ENCODE data around the gene EGR2. TPM values are rescaled to one million over a fixed set of nuclear protein-coding genes. Genes with fewer than 3 reads are reported as not detected.

The EGR2 gene
- total and polyA plus RNA-seq, 10 of the 15 experiments (the other 5 are each of a cell fraction or from before 2014, with no cell fraction given) = 8.3 to 56.5 (median 16.2) TPM

DNA sequence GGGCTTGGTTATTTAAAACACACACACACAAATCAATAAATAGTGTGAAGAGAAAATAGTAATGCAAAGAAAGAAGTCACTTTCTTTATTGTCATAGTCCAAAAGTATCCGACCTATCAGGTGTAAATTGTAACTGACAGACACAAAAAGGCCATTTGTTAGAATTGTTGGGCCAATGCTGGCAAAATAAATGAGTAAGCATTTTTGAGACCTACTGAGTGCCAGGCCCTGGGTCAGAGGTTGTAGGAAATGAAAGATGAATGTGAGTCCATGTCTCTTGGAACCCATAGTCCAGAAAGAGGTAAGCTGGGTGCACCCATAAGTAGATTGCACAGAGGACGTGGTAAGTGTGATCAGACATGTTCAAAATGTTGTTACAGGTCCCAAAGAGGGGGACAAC is 13.5 kb upstream of the EGR2 start:
- in situ Hi-C loops (cut with MboI) = no loop called here
- Histone ChIP-seq H3K36me3 (ENCODE audit: control insufficient read depth in 2 of 2, insufficient read depth in 2 of 2, low read length in 1 of 2) (no peaks in the 10 kb centered on the region), H3K27me3 (replicated peaks in 1 of 2; ENCODE audit: control insufficient read depth in 2 of 2, insufficient read depth in 2 of 2, low read length in 1 of 2) (no peaks in the 10 kb centered on the region), H3K4me2 (ENCODE audit: control insufficient read depth, insufficient read depth) (no peak overlapping the region), H3K9me3 (replicated peaks; ENCODE audit: control insufficient read depth, insufficient read depth, low read length) (no peaks in the 10 kb centered on the region), H2AFZ (ENCODE audit: control insufficient read depth, low read depth, low read length) (no peak overlapping the region), H3K9ac (ENCODE audit: control insufficient read depth, insufficient read depth, low read length) (no peak overlapping the region), H3K4me3 (no peak overlapping the region), H3K27ac (ENCODE audit: control insufficient read depth, insufficient read depth) (no peak overlapping the region), H4K20me1 (ENCODE audit: control insufficient read depth, insufficient read depth) (no peaks in the 10 kb centered on the region), H3K4me1 (ENCODE audit: control insufficient read depth, insufficient read depth, low read length) (peaks cover 7% of the 10 kb centered on the region; the same call in 1 of the 2 replicates), H3K79me2 (ENCODE audit: control insufficient read depth, insufficient read depth, low read length) (no peaks in the 10 kb centered on the region)
- ATAC-seq (no peak), DNase-seq (ENCODE audit: low read depth, low spot score) (no peak), FAIRE-seq (no peak)
- intact Hi-C loops (cut with micrococcal nuclease; ENCODE audit: unreplicated experiment) = no loop called here
- ChIA-PET RAD21 (ENCODE audit: unreplicated experiment) (interaction anchor here (0.6 to 2.4 kb wide), 2 partner anchors 254 to 392 kb away, joined by 3 to 7 read pairs; no protein-coding TSS in a partner anchor), SMC1A (ENCODE audit: uncharacterized antibody, unreplicated experiment) (interaction anchor here (0.7 to 2.2 kb wide), 5 partner anchors 13 to 317 kb away, joined by 3 to 8 read pairs (median 3); partner anchors contain the start of gene EGR2), POLR2A (interaction anchor here (0.9 to 1.5 kb wide), 2 partner anchors 13 to 14 kb away, joined by 3 to 5 read pairs; partner anchors contain the start of gene EGR2), CTCF (interaction anchor here (1.3 to 1.9 kb wide), 3 partner anchors 11 to 286 kb away, joined by 3 to 7 read pairs (median 6); no protein-coding TSS in a partner anchor)
- TF ChIP-seq KDM1A (IDR thresholded peaks at IDR 0.05; ENCODE audit: borderline replicate concordance) = no peak
- TF ChIP-seq STAT1 (conservative IDR thresholded peaks at IDR 0.05) = no peak
- no peak for TF ChIP-seq FOS (IDR thresholded peaks at IDR 0.05; ENCODE audit: borderline replicate concordance, extremely low read depth, insufficient read length)
- no peak for TF ChIP-seq EED (IDR thresholded peaks at IDR 0.05; ENCODE audit: low read depth)
- no peak for TF ChIP-seq BCL11A (IDR thresholded peaks at IDR 0.05; ENCODE audit: low read depth, low read length)
- TF ChIP-seq, protein P1, sequence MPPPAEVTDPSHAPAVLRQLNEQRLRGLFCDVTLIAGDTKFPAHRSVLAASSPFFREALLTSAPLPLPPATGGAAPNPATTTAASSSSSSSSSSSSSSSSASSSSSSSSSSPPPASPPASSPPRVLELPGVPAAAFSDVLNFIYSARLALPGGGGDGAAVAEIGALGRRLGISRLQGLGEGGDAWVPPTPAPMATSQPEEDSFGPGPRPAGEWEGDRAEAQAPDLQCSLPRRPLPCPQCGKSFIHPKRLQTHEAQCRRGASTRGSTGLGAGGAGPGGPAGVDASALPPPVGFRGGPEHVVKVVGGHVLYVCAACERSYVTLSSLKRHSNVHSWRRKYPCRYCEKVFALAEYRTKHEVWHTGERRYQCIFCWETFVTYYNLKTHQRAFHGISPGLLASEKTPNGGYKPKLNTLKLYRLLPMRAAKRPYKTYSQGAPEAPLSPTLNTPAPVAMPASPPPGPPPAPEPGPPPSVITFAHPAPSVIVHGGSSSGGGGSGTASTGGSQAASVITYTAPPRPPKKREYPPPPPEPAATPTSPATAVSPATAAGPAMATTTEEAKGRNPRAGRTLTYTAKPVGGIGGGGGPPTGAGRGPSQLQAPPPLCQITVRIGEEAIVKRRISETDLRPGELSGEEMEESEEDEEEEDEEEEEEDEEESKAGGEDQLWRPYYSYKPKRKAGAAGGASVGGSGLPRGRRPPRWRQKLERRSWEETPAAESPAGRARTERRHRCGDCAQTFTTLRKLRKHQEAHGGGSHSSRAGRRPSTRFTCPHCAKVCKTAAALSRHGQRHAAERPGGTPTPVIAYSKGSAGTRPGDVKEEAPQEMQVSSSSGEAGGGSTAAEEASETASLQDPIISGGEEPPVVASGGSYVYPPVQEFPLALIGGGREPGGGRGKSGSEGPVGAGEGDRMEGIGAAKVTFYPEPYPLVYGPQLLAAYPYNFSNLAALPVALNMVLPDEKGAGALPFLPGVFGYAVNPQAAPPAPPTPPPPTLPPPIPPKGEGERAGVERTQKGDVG (CRISPR knock-in tag; IDR thresholded peaks at IDR 0.05) = no peak
- TF ChIP-seq SMAD1 (IDR thresholded peaks at IDR 0.05; ENCODE audit: low read depth, partially characterized antibody) = no peak
- TF ChIP-seq, protein P2, sequence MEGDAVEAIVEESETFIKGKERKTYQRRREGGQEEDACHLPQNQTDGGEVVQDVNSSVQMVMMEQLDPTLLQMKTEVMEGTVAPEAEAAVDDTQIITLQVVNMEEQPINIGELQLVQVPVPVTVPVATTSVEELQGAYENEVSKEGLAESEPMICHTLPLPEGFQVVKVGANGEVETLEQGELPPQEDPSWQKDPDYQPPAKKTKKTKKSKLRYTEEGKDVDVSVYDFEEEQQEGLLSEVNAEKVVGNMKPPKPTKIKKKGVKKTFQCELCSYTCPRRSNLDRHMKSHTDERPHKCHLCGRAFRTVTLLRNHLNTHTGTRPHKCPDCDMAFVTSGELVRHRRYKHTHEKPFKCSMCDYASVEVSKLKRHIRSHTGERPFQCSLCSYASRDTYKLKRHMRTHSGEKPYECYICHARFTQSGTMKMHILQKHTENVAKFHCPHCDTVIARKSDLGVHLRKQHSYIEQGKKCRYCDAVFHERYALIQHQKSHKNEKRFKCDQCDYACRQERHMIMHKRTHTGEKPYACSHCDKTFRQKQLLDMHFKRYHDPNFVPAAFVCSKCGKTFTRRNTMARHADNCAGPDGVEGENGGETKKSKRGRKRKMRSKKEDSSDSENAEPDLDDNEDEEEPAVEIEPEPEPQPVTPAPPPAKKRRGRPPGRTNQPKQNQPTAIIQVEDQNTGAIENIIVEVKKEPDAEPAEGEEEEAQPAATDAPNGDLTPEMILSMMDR (IDR thresholded peaks at IDR 0.05 in 2 of 3, conservative IDR thresholded peaks at IDR 0.05 in 1 of 3; ENCODE audit: control insufficient read depth in 2 of 3, extremely low read depth in 1 of 3, insufficient read depth in 1 of 3, low read depth in 3 of 3, low read length in 3 of 3) = no peak
- TF ChIP-seq, protein P3, sequence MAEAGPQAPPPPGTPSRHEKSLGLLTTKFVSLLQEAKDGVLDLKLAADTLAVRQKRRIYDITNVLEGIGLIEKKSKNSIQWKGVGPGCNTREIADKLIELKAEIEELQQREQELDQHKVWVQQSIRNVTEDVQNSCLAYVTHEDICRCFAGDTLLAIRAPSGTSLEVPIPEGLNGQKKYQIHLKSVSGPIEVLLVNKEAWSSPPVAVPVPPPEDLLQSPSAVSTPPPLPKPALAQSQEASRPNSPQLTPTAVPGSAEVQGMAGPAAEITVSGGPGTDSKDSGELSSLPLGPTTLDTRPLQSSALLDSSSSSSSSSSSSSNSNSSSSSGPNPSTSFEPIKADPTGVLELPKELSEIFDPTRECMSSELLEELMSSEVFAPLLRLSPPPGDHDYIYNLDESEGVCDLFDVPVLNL (IDR thresholded peaks at IDR 0.05; ENCODE audit: low read depth, low read length) = no peak
- TF ChIP-seq MTA2 (IDR thresholded peaks at IDR 0.05; ENCODE audit: low read depth) = no peak
- BruUV-seq (replicated peaks) = no TSS peak
- WGBS (ENCODE audit: insufficient coverage, insufficient replicate concordance, low lambda C conversion rate, missing lambda C conversion rate) = 51% methylated on average over 2 of the region's 2 CpGs

Data from GM12878 (cell line).